Lower lobe of right lung (tissue), 2 donors: ENCODE data around the gene RSAD1. TPM values are rescaled to one million over a fixed set of nuclear protein-coding genes. Genes with fewer than 3 reads are reported as not detected.

Experiments
- ATAC-seq, 2 donors: fragments of 200-7000 bp; cut with Tn5 transposase; one replicate each; pipeline ENCODE4 v1.9.1; 2020 to 2022; ENCODE audit warnings: mild to moderate bottlenecking in 2 of 2, moderate library complexity in 2 of 2
- DNase-seq: peaks from one replicate; pipeline ENCODE4 v3.0.0-alpha.2; 2020
- H3K27ac ChIP-seq: fragments of 200-600 bp; one replicate; pipeline ENCODE4 v1.8.0; 2022
- H3K27me3 ChIP-seq: fragments of 200-600 bp; one replicate; pipeline ENCODE4 v1.8.0; 2022; ENCODE audit warnings: low read depth
- H3K36me3 ChIP-seq: fragments of 200-600 bp; one replicate; pipeline ENCODE4 v1.8.0; 2022; ENCODE audit warnings: mild to moderate bottlenecking
- H3K4me1 ChIP-seq: fragments of 200-600 bp; one replicate; pipeline ENCODE4 v1.8.0; 2022
- H3K4me3 ChIP-seq: fragments of 200-600 bp; one replicate; pipeline ENCODE4 v1.8.0; 2022; ENCODE audit warnings: mild to moderate bottlenecking
- H3K9me3 ChIP-seq: fragments of 200-600 bp; one replicate; pipeline ENCODE4 v1.8.0; 2022
- intact Hi-C: fragments of 100-400 bp; cut with DNase I; formaldehyde crosslinking; loops from one replicate; pipeline ENCODE4 v1.11.0; 2022
- total RNA-seq: library from RNA; stranded (reverse); fragmentation: NEBNext Ultra II Directional; extraction: Animal tissue kit (Norgen Biotek cat#: 25700); gene quantifications from one replicate; pipeline ENCODE4 v1.2.1, GENCODE V29; 2021
- TF ChIP-seq, protein P1 (sequence below): fragments of 200-600 bp; IDR thresholded peaks from one replicate; pipeline ENCODE4 v1.8.0; 2022; ENCODE audit warnings: antibody characterized with exemption, mild to moderate bottlenecking
- donor health status: DM: no; HTN: yes; CAD: no; lungs with severe emphysema.

RSAD1 gene
- total RNA-seq, 1 donor from 2014 or later = 29.2 TPM

DNA sequence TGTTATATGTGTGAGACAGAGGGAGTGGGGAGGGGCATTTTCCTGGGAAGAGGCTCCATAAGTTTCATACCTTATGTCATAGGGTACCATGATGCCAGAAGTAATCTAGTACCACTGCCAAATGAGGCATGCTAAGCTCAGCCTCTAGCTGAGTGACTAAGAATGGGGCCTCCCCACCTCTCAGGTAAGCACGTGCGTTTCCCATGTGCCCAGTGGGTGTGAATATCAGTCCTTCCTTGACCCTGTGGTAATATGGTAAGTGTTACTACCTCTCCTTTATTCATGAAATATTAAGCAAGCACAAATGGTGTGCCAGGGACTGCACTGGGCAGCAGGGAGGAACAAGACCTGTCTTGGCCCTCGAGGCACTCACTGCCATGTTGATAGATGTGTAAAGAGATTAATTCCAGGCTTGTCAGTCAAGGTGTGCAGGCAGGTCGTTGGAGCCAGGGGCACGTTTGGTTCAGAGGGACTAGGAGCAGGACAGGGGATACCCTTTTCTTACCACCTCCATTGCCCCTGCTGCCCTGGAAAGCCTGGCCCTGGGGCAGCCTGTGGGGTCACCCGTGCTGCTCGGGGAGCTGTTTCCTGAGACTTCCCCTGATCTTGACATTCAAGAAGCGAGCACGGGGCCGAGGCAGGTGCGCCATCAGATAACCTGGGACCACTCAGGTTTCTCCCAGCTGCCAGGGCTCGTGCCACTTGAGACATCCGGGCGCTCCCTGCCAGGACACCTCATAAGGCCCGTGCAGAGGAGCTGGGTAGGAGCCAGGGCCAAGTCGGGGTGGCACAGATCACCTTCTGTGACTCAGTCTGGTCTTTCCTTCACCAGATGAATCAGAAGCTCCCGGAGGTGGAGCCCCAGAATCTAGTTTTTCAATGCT lies 8.8 kb downstream of the RSAD1 start:
- peaks cover 41% of the 10 kb centered on the region for H3K36me3 ChIP-seq
- DNase-seq (no peak), ATAC-seq (no peak)
- H3K4me3 ChIP-seq = no peak overlapping the region
- TF ChIP-seq, protein P1, sequence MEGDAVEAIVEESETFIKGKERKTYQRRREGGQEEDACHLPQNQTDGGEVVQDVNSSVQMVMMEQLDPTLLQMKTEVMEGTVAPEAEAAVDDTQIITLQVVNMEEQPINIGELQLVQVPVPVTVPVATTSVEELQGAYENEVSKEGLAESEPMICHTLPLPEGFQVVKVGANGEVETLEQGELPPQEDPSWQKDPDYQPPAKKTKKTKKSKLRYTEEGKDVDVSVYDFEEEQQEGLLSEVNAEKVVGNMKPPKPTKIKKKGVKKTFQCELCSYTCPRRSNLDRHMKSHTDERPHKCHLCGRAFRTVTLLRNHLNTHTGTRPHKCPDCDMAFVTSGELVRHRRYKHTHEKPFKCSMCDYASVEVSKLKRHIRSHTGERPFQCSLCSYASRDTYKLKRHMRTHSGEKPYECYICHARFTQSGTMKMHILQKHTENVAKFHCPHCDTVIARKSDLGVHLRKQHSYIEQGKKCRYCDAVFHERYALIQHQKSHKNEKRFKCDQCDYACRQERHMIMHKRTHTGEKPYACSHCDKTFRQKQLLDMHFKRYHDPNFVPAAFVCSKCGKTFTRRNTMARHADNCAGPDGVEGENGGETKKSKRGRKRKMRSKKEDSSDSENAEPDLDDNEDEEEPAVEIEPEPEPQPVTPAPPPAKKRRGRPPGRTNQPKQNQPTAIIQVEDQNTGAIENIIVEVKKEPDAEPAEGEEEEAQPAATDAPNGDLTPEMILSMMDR = no peak
- peaks cover 10% of the 10 kb centered on the region for H3K4me1 ChIP-seq
- no peak overlapping the region for H3K27ac ChIP-seq
- H3K27me3 ChIP-seq = no peaks in the 10 kb centered on the region
- no peaks in the 10 kb centered on the region for H3K9me3 ChIP-seq
- intact Hi-C loops = no loop called here

DNA sequence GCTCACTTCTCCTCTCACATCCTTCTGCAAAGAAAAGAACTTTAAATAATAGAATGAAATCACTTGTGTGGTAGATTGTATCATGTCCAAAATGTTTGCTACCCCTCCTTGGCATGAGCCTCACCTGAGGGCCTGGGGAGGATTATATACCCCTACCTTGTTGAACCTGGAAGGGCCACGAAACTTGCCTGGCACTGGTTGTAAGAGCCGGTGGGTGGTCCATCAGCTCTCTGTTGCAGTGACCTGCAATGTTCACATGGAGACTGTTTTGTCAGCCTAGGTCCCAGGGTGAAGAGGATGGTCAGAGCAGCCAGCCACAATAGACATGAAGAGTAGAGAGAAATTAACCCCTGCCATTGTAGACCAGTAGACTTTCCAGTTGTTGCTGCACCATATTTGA lies 10.2 kb downstream of the RSAD1 start:
- DNase-seq = no peak
- Histone ChIP-seq H3K36me3 (peaks cover 32% of the 10 kb centered on the region), H3K27ac (no peak overlapping the region), H3K4me3 (no peak overlapping the region), H3K4me1 (no peaks in the 10 kb centered on the region), H3K9me3 (no peaks in the 10 kb centered on the region), H3K27me3 (no peaks in the 10 kb centered on the region)
- ATAC-seq = no peak
- TF ChIP-seq, protein P1 = no peak
- intact Hi-C loops = no loop called here

DNA sequence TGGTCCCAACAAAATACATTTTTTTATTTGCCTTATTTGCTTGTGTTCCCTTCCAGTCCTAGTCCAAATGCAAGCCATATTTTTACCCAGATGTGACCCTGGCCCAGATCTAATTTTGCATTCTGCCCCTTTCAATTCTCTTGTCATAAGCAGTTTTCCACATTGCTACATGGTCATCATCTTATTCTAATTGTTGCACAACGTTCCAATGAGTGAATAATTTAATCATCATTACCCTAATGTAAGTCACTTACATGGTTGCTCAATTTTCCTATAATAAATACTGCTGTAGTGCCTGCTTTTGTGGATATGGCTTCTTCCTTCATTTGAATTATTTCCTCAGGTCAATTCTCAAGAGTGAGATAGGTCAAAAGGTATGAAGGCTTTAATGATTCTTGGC lies 12.8 kb downstream of the RSAD1 start:
- TF ChIP-seq, protein P1 = no peak
- intact Hi-C loops = no loop called here
- ATAC-seq (no peak), DNase-seq (no peak)
- no peak overlapping the region for H3K4me3 ChIP-seq
- H3K4me1 ChIP-seq = no peaks in the 10 kb centered on the region
- H3K9me3 ChIP-seq = no peaks in the 10 kb centered on the region
- H3K36me3 ChIP-seq = peaks cover 7% of the 10 kb centered on the region
- H3K27me3 ChIP-seq = no peaks in the 10 kb centered on the region
- H3K27ac ChIP-seq = no peak overlapping the region

GRCh38 chr17:50492214-50492613 lies 13.6 kb downstream of the RSAD1 start:
- intact Hi-C loops = no loop called here
- H3K27me3 ChIP-seq = no peaks in the 10 kb centered on the region
- no peaks in the 10 kb centered on the region for H3K4me1 ChIP-seq
- H3K4me3 ChIP-seq = no peak overlapping the region
- DNase-seq (no peak), ATAC-seq (no peak)
- H3K9me3 ChIP-seq = no peaks in the 10 kb centered on the region
- H3K36me3 ChIP-seq = peaks cover 7% of the 10 kb centered on the region
- H3K27ac ChIP-seq = no peak overlapping the region
- TF ChIP-seq, protein P1 = no peak

- Histone ChIP-seq H3K27ac (no peak overlapping the region), H3K4me1 (no peaks in the 10 kb centered on the region), H3K4me3 (no peak overlapping the region), H3K36me3 (no peaks in the 10 kb centered on the region), H3K9me3 (no peaks in the 10 kb centered on the region), H3K27me3 (no peaks in the 10 kb centered on the region)
- ATAC-seq (no peak), DNase-seq (no peak)
- TF ChIP-seq, protein P1 = no peak
- intact Hi-C loops = no loop called here
Observed at GRCh38 chr17:50493744-50494143, 15.1 kb downstream of the RSAD1 start.
